H1 (cell line): ENCODE data around the gene SGK1. TPM values are rescaled to one million over a fixed set of nuclear protein-coding genes. Genes with fewer than 3 reads are reported as not detected.
"Not testable (repeated sequence)": the region's sequence is repeated elsewhere in the genome, so short reads cannot be mapped to it uniquely, and the experiment has no call there.

Experiments used
- CTCF ChIA-PET: fragments of 300-600 bp; sonication (Branson Sonifier 250); formaldehyde crosslinking; loops from one replicate; lab custom pipeline; 2021; ENCODE audit not compliant: partially characterized antibody; lab: Charles Lee
- POLR2A ChIA-PET: fragments of 300-600 bp; sonication (Branson Sonifier 250); formaldehyde crosslinking; loops from one replicate; lab custom pipeline; 2021; ENCODE audit warnings: inconsistent platforms; ENCODE audit not compliant: partially characterized antibody; lab: Charles Lee
- DNase-seq, 2 experiments: peaks; one replicate each; pipeline versions ENCODE4 v3.0.0 to v3.0.0-alpha.2; 2010 to 2022; ENCODE audit warnings: low spot score in 2 of 2, low read depth in 1 of 2, mixed read lengths in 1 of 2
- FAIRE-seq: peaks from 2 replicates; lab custom pipeline; 2011; peaks lifted over from hg19 to GRCh38; lab: Jason Lieb, UNC
- H2AFZ ChIP-seq: 2 replicates; pipeline ENCODE4 v1.8.1; 2012; ENCODE audit warnings: low read length, inconsistent platforms
- H2AK5ac ChIP-seq: 2 replicates; pipeline ENCODE4 v1.6.1; 2013; ENCODE audit warnings: low read depth, low read length
- H2BK120ac ChIP-seq: replicated peaks from 2 replicates; pipeline ENCODE3; 2013; ENCODE audit warnings: low read depth, low read length, inconsistent platforms
- H2BK12ac ChIP-seq: 2 replicates; pipeline ENCODE4 v1.6.1; 2013; ENCODE audit warnings: low read depth, low read length
- H2BK15ac ChIP-seq: 2 replicates; pipeline ENCODE4 v1.6.1; 2013; ENCODE audit warnings: low read length
- H2BK20ac ChIP-seq: 2 replicates; pipeline ENCODE4 v1.6.1; 2013; ENCODE audit warnings: low read length
- H2BK5ac ChIP-seq: 2 replicates; pipeline ENCODE4 v1.6.1; 2013; ENCODE audit warnings: low read depth, low read length
- H3K14ac ChIP-seq: 2 replicates; pipeline ENCODE4 v1.6.1; 2013; ENCODE audit warnings: inconsistent platforms; ENCODE audit not compliant: insufficient read length
- H3K18ac ChIP-seq: 2 replicates; pipeline ENCODE4 v1.6.1; 2013; ENCODE audit warnings: low read length; ENCODE audit errors: extremely low read depth
- H3K23ac ChIP-seq: 2 replicates; pipeline ENCODE4 v1.6.1; 2013; ENCODE audit warnings: inconsistent platforms; ENCODE audit not compliant: insufficient read length
- H3K23me2 ChIP-seq: 2 replicates; pipeline ENCODE4 v1.6.1; 2013; ENCODE audit warnings: low read depth, low read length
- H3K27ac ChIP-seq: 2 replicates; pipeline ENCODE4 v1.6.1; 2011; ENCODE audit warnings: low read depth, low read length, inconsistent platforms
- H3K27me3 ChIP-seq, 4 experiments: replicated peaks in 1 of 4; 1 replicate in 1 of 4; 2 replicates in 3 of 4; pipeline versions ENCODE4 v1.6.1 to v1.8.1; 2011 to 2013; ENCODE audit warnings: low read length in 3 of 4, mild to moderate bottlenecking in 3 of 4, inconsistent platforms in 2 of 4, mixed read lengths in 2 of 4, moderate library complexity in 1 of 4; ENCODE audit not compliant: control insufficient read depth in 3 of 4, insufficient read depth in 3 of 4; ENCODE audit errors: extremely low read depth in 1 of 4
- H3K36me3 ChIP-seq, 4 experiments: 2 replicates each; pipeline versions ENCODE4 v1.6.1 to v1.8.1; 2011 to 2013; ENCODE audit warnings: mild to moderate bottlenecking in 4 of 4, low read length in 3 of 4, moderate library complexity in 2 of 4, control low read depth in 1 of 4, inconsistent platforms in 1 of 4; ENCODE audit not compliant: insufficient read depth in 4 of 4, control insufficient read depth in 2 of 4
- H3K4ac ChIP-seq: replicated peaks from 2 replicates; pipeline ENCODE3; 2013; ENCODE audit warnings: low read length, low read depth, mixed read lengths, inconsistent platforms; ENCODE audit not compliant: insufficient read length
- H3K4me1 ChIP-seq, 4 experiments: replicated peaks in 1 of 4; 1 replicate in 1 of 4; 2 replicates in 3 of 4; pipeline versions ENCODE4 v1.6.1 to v1.8.1; 2011 to 2013; ENCODE audit warnings: low read length in 3 of 4, inconsistent platforms in 2 of 4, mixed read lengths in 1 of 4; ENCODE audit not compliant: insufficient read depth in 4 of 4, control insufficient read depth in 3 of 4
- H3K4me2 ChIP-seq, 2 experiments: 2 replicates each; pipeline versions ENCODE4 v1.6.1 to v1.8.1; 2011 to 2013; ENCODE audit warnings: low read depth in 2 of 2, low read length in 2 of 2, control low read depth in 1 of 2, inconsistent platforms in 1 of 2, mild to moderate bottlenecking in 1 of 2; ENCODE audit not compliant: insufficient read depth in 1 of 2
- H3K4me3 ChIP-seq, 4 experiments: fragments of 200-600, 300-600 bp in 1 of 4; sonication (generic), shearing (Covaris generic), sonication (Bioruptor Twin) in 1 of 4; 2 replicates each; pipeline versions ENCODE4 v1.5.1 to v1.8.1; 2011 to 2016; ENCODE audit warnings: low read length in 4 of 4, low read depth in 3 of 4, control low read depth in 2 of 4, inconsistent platforms in 2 of 4, mild to moderate bottlenecking in 2 of 4, mixed read lengths in 1 of 4, moderate library complexity in 1 of 4; ENCODE audit not compliant: insufficient read depth in 2 of 4; ENCODE audit errors: extremely low read depth in 1 of 4
- H3K56ac ChIP-seq: replicated peaks from 2 replicates; pipeline ENCODE3; 2013; ENCODE audit warnings: low read depth, mild to moderate bottlenecking, mixed read lengths, low read length, inconsistent platforms; ENCODE audit not compliant: insufficient read length
- H3K79me1 ChIP-seq: 2 replicates; pipeline ENCODE4 v1.6.1; 2013; ENCODE audit warnings: low read depth, low read length, control low read depth
- H3K79me2 ChIP-seq, 2 experiments: 2 replicates each; pipeline versions ENCODE4 v1.6.1 to v1.8.1; 2012 to 2013; ENCODE audit warnings: low read length in 2 of 2, mild to moderate bottlenecking in 2 of 2, inconsistent platforms in 1 of 2; ENCODE audit not compliant: insufficient read depth in 2 of 2, control insufficient read depth in 1 of 2
- H3K9ac ChIP-seq, 4 experiments: replicated peaks in 1 of 4; 1 replicate in 1 of 4; 2 replicates in 3 of 4; pipeline versions ENCODE4 v1.6.1 to v1.8.1; 2011 to 2013; ENCODE audit warnings: low read depth in 3 of 4, low read length in 3 of 4, control low read depth in 2 of 4, mild to moderate bottlenecking in 2 of 4, moderate library complexity in 2 of 4, inconsistent platforms in 1 of 4; ENCODE audit errors: extremely low read depth in 1 of 4
- H3K9me3 ChIP-seq, 2 experiments: 2 replicates each; pipeline versions ENCODE4 v1.6.1 to v1.8.1; 2012 to 2013; ENCODE audit warnings: mild to moderate bottlenecking in 2 of 2, moderate library complexity in 2 of 2, control low read depth in 1 of 2, inconsistent platforms in 1 of 2, low read depth in 1 of 2, low read length in 1 of 2, mixed read lengths in 1 of 2; ENCODE audit not compliant: insufficient read depth in 2 of 2
- H4K20me1 ChIP-seq, 2 experiments: replicated peaks in 1 of 2; 2 replicates each; pipeline versions ENCODE3 to v1.8.1; 2011 to 2013; ENCODE audit warnings: inconsistent platforms in 2 of 2, low read length in 2 of 2, mild to moderate bottlenecking in 1 of 2; ENCODE audit not compliant: insufficient read depth in 2 of 2, control insufficient read depth in 1 of 2
- H4K5ac ChIP-seq: 2 replicates; pipeline ENCODE4 v1.6.1; 2013; ENCODE audit warnings: low read length, low read depth, mixed read lengths, inconsistent platforms; ENCODE audit not compliant: insufficient read length
- H4K8ac ChIP-seq: 2 replicates; pipeline ENCODE4 v1.8.0; 2013; ENCODE audit warnings: mild to moderate bottlenecking, moderate library complexity, low read length, inconsistent platforms; ENCODE audit not compliant: insufficient read depth; ENCODE audit errors: extremely low read depth
- H4K91ac ChIP-seq: replicated peaks from 2 replicates; pipeline ENCODE3; 2013; ENCODE audit warnings: low read length, mixed read lengths, inconsistent platforms; ENCODE audit not compliant: insufficient read length
- WGBS, 2 experiments: shearing (Covaris generic) in 1 of 2; methylation state at CpG; one replicate each; pipeline versions ENCODE4 v1.1.6 to v1.1.7; 2013 to 2015; ENCODE audit warnings: low lambda C conversion rate in 2 of 2, mixed read lengths in 2 of 2, inconsistent platforms in 1 of 2, low coverage in 1 of 2, missing lambda C conversion rate in 1 of 2; ENCODE audit not compliant: insufficient replicate concordance in 2 of 2, insufficient coverage in 1 of 2, insufficient read length in 1 of 2; ENCODE audit errors: extremely low coverage in 1 of 2, missing lambda C conversion rate in 1 of 2; 5-methylcytosine and 5-hydroxymethylcytosine counted together
- polyA plus RNA-seq, 7 experiments: library from polyadenylated mRNA; depleted of rRNA in 3 of 7; stranded (reverse) in 5 of 7; unstranded in 2 of 7; fragments of >200 nt in 5 of 7; fragments of 200-250 nt in 2 of 7; gene quantifications; 1 replicate in 5 of 7; 2 replicates in 1 of 7; 4 replicates in 1 of 7; pipeline versions ENCODE4 v1.2.1 to v1.2.3, GENCODE V29; 2011 to 2013; ENCODE audit warnings: missing spikeins in 2 of 7, mixed read lengths in 2 of 7
- total RNA-seq: library from RNA; stranded (reverse); fragmentation: NEBNext Ultra II Directional; extraction: Animal tissue kit (Norgen Biotek cat#: 25700); gene quantifications from 2 replicates; pipeline ENCODE4 v1.2.1, GENCODE V29; 2021

Gene SGK1
- total and polyA plus RNA-seq, 2 of the 8 experiments (the other 6 are each of a cell fraction or from before 2014, with no cell fraction given): 14.5 to 18.4 TPM

GRCh38 chr6:134276891-134277377 lies 41.0 kb downstream of the SGK1 start:
- H4K8ac ChIP-seq, H2AFZ ChIP-seq, DNase-seq, H3K9me3 ChIP-seq, H4K5ac ChIP-seq, H3K56ac ChIP-seq, H3K27me3 ChIP-seq, H3K79me2 ChIP-seq, H3K4me1 ChIP-seq, H3K23ac ChIP-seq, H3K4me3 ChIP-seq, H3K4me2 ChIP-seq, H3K27ac ChIP-seq, H3K18ac ChIP-seq, H2BK15ac ChIP-seq, H4K91ac ChIP-seq, H4K20me1 ChIP-seq, H3K14ac ChIP-seq, H3K9ac ChIP-seq, H3K23me2 ChIP-seq, H3K36me3 ChIP-seq, H3K4ac ChIP-seq, H2BK5ac ChIP-seq, H3K79me1 ChIP-seq, FAIRE-seq, H2AK5ac ChIP-seq, H2BK120ac ChIP-seq, H2BK20ac ChIP-seq: not testable (repeated sequence)
- H2BK12ac ChIP-seq: 0 out of 2 replicates have a peak overlapping the region, but pooled peaks have one; percentile 60
- ChIA-PET CTCF (interaction anchor here (1.0 to 1.9 kb wide), 5 partner anchors 11 to 213 kb away, joined by 3 to 5 read pairs (median 3); no protein-coding TSS in a partner anchor), POLR2A (interaction anchor here (1.3 kb wide), 1 partner anchor 9 kb away, joined by 4 read pairs; no protein-coding TSS in a partner anchor)
- 94% methylated on average over 4 of the region's 4 CpGs; no CpG with 5 or more reads in 1 of the 2 experiments for WGBS, 2 experiments
